ENCODE data around the gene EPHB2. TPM values are rescaled to one million over a fixed set of nuclear protein-coding genes. Genes with fewer than 3 reads are reported as not detected.

EPHB2 gene
- total RNA-seq, 4 donors from 2014 or later = 0.08 to 3.4 (median 1.9) TPM

DNA sequence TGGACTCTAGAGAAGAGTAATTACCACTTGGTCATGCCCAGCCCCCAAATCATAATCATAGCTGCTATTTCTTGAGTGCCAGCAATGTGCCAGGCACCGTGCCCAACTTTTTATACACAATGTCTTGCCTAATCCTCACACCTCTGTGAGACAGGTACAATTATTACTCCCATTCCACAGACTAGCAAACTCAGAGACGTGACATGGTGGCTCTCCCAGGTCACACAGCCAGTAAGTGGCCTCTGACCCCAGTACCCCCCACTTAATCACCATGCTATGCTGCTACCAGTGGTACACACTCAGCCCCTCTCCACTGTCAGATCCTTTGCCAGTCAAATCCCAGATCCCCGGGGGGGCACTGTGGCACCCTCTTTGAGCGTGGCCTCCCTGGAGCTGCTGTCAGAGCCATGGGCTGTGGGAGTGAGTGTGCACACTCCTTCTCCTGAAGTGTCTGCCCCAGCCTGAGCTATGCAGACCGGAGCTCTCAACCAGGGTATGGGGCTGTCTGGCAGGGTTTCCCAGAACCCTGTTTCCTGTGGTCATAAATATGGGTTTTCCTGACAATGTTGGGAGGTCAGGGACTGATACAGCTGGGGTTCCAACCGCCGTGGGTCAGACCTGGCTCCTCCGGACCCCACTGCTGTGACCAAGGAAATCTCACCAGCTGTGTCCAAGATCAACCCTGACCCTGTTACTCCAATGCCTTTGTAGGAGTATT is 210.3 kb downstream of the EPHB2 start:
- H3K9me3 ChIP-seq = no peaks in the 10 kb centered on the region
- intact Hi-C loops (cut with DNase I) = loop anchor here (10.0 kb wide), 1 partner anchor 246 kb away; no protein-coding TSS in a partner anchor
- H3K4me3 ChIP-seq = no peak overlapping the region
- no peak for DNase-seq
- H3K36me3 ChIP-seq = no peaks in the 10 kb centered on the region
- H3K27ac ChIP-seq = no peak overlapping the region
- TF ChIP-seq POLR2A (IDR thresholded peaks at IDR 0.05) = no peak
- TF ChIP-seq, protein P1, sequence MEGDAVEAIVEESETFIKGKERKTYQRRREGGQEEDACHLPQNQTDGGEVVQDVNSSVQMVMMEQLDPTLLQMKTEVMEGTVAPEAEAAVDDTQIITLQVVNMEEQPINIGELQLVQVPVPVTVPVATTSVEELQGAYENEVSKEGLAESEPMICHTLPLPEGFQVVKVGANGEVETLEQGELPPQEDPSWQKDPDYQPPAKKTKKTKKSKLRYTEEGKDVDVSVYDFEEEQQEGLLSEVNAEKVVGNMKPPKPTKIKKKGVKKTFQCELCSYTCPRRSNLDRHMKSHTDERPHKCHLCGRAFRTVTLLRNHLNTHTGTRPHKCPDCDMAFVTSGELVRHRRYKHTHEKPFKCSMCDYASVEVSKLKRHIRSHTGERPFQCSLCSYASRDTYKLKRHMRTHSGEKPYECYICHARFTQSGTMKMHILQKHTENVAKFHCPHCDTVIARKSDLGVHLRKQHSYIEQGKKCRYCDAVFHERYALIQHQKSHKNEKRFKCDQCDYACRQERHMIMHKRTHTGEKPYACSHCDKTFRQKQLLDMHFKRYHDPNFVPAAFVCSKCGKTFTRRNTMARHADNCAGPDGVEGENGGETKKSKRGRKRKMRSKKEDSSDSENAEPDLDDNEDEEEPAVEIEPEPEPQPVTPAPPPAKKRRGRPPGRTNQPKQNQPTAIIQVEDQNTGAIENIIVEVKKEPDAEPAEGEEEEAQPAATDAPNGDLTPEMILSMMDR (IDR thresholded peaks at IDR 0.05) = no peak
- H3K27me3 ChIP-seq = peaks cover 0 to 41% (median 0%) of the 10 kb centered on the region in 4 donors
- H3K4me1 ChIP-seq = peaks cover 0 to 32% (median 6%) of the 10 kb centered on the region in 3 donors
- WGBS, 2 donors = 37 to 47% methylated on average over 3 to 6 of the region's 8 CpGs

GRCh38 chr1:22921452-22922126 is 210.9 kb downstream of the EPHB2 start:
- TF ChIP-seq, protein P1 (IDR thresholded peaks at IDR 0.05) = no peak
- TF ChIP-seq POLR2A (IDR thresholded peaks at IDR 0.05) = no peak
- Histone ChIP-seq H3K4me1 (peaks cover 0 to 25% (median 5%) of the 10 kb centered on the region in 3 donors), H3K27me3 (peaks cover 0 to 46% (median 0%) of the 10 kb centered on the region in 4 donors), H3K4me3 (no peak overlapping the region), H3K27ac (no peak overlapping the region), H3K36me3 (no peaks in the 10 kb centered on the region), H3K9me3 (no peaks in the 10 kb centered on the region)
- WGBS, 2 donors = 74 to 81% methylated on average over 8 of the region's 8 CpGs
- intact Hi-C loops (cut with DNase I) = loop anchor here (10.0 kb wide), 1 partner anchor 247 kb away; no protein-coding TSS in a partner anchor
- DNase-seq = no peak

DNA sequence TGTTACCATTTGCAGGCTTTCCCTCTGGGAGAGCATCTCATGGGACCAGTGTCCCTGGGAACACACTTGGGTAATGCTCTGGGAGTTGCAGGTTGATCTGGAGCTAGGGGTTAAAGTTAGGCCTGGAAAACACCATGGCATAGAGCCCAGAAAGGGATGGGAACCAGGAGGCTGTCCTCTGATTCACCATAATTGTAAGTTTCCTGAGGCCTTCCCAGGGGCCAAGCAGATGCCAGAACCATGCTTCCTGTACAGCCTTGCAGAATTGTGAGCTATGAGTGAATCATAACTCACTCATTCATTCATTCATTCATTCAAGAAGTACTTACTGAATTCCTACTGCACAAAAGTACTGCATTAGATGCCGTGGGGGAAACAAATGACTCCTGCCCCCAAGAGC is 212.0 kb downstream of the EPHB2 start:
- Histone ChIP-seq H3K9me3 (no peaks in the 10 kb centered on the region), H3K27me3 (peaks cover 0 to 57% (median 0%) of the 10 kb centered on the region in 4 donors), H3K4me1 (peaks cover 0 to 15% (median 3%) of the 10 kb centered on the region in 3 donors), H3K4me3 (no peak overlapping the region), H3K27ac (no peak overlapping the region), H3K36me3 (no peaks in the 10 kb centered on the region)
- 50 to 80% methylated on average over 1 of the region's 1 CpG for WGBS, 2 donors
- DNase-seq = no peak
- intact Hi-C loops (cut with DNase I) = loop anchor here (10.0 kb wide), 1 partner anchor 248 kb away; no protein-coding TSS in a partner anchor
- no peak for TF ChIP-seq POLR2A (IDR thresholded peaks at IDR 0.05)
- TF ChIP-seq, protein P1 (IDR thresholded peaks at IDR 0.05) = no peak

DNA sequence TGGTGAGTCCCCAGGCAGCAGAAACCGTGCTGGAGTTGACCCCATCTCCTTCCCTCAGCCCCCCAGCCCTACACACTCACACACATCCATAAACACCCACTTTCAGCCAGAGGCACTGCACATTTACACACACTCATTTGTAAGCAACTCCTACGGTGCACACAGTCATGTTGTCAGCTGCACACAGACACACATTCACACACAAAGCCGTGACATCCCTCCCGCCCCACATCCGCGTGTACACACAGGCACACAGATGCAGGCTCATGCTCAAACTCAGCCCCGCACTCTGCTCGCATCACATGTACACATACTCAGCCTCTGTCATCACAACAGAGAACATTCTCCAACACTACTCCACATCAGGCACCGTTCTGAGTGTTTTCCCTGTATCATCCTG is 214.5 kb downstream of the EPHB2 start:
- Histone ChIP-seq H3K27ac (no peak overlapping the region), H3K4me1 (peaks cover 0 to 14% (median 3%) of the 10 kb centered on the region in 3 donors), H3K36me3 (no peaks in the 10 kb centered on the region), H3K9me3 (no peaks in the 10 kb centered on the region), H3K27me3 (peaks cover 0 to 52% (median 0%) of the 10 kb centered on the region in 4 donors), H3K4me3 (no peak overlapping the region)
- TF ChIP-seq POLR2A (IDR thresholded peaks at IDR 0.05) = no peak
- TF ChIP-seq, protein P1 (IDR thresholded peaks at IDR 0.05) = no peak
- no peak for DNase-seq
- intact Hi-C loops (cut with DNase I) = loop anchor here (10.0 kb wide), 1 partner anchor 250 kb away; no protein-coding TSS in a partner anchor
- WGBS, 2 donors = 37 to 43% methylated on average over 9 of the region's 9 CpGs
